ENCODE data around the gene SLC7A4. TPM values are rescaled to one million over a fixed set of nuclear protein-coding genes. Genes with fewer than 3 reads are reported as not detected.

SLC7A4 gene, protein sequence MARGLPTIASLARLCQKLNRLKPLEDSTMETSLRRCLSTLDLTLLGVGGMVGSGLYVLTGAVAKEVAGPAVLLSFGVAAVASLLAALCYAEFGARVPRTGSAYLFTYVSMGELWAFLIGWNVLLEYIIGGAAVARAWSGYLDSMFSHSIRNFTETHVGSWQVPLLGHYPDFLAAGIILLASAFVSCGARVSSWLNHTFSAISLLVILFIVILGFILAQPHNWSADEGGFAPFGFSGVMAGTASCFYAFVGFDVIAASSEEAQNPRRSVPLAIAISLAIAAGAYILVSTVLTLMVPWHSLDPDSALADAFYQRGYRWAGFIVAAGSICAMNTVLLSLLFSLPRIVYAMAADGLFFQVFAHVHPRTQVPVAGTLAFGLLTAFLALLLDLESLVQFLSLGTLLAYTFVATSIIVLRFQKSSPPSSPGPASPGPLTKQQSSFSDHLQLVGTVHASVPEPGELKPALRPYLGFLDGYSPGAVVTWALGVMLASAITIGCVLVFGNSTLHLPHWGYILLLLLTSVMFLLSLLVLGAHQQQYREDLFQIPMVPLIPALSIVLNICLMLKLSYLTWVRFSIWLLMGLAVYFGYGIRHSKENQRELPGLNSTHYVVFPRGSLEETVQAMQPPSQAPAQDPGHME
- polyA plus RNA-seq: 1 to 10 TPM; 4.0 to 4.5 TPM

DNA sequence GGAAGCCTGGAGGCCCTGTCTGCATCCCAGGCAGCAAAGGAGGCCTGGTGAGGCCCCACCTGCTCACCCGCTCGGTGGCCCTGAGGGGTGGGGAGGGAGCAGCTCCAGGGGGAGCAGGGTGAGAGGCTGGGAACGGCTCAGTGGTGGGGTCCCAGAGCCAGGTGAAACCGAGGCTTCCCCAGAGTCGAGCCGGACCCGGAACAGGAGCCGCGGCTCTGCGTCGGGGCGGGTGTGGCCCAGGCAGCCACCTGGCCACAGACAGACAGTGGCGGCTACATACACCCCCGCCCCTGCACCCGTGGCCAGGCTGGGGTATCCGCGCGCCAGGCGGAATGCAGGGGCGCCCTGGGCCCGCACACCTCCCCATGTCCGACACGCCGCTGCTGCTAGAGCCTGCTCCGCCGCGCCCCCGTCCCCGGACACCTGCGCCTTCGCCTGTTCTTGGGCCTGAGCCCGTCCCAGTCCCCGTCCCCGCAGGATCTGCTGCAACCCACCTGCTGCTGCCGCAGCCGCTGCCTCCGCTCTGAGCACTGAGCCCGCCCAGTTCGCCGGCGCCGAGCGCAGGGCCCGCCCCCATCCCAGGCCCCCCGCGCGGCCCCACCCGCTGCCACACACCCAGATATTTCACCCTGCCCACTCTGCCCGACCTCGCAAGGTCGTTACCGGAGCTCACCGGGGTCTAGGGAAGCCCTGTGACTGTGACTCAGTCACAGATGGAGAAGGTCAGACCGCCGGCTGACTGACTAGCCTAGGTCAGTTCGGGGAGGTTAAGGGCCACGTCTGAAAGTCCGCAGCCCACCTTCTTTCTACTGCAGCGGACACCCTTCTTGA lies at the start of gene SLC7A4:
TSS of gene SLC7A4 (minus strand) at position 525 of the 831 bp plus-strand sequence. CDS start 749 bp downstream, outside the sequence.
- Histone ChIP-seq H3K27me3 (ENCODE audit: control insufficient read depth in 1 of 2, insufficient read depth in 2 of 2, low read length in 2 of 2) (no peaks in the 10 kb centered on the region), H3K9me3 (ENCODE audit: control insufficient read depth in 2 of 2, insufficient read depth in 1 of 2, low read depth in 1 of 2, low read length in 1 of 2) (no peaks in the 10 kb centered on the region), H3K4me1 (ENCODE audit: control insufficient read depth in 2 of 2, insufficient read depth in 2 of 2, low read length in 1 of 2) (peaks cover 3 to 16% of the 10 kb centered on the region in 2 donors), H3K36me3 (ENCODE audit: control insufficient read depth in 2 of 2, insufficient read depth in 2 of 2, low read length in 1 of 2) (no peaks in the 10 kb centered on the region), H3K4me3 (ENCODE audit: low read depth in 1 of 2, low read length in 2 of 2) (peak within 1 kb of the TSS; percentile 36), H3K27ac (ENCODE audit: low read depth in 2 of 2, low read length in 1 of 2) (no peak within 1 kb of the TSS)
- 8 to 9% methylated on average over 41 to 59 of the region's 59 CpGs for WGBS, 2 donors

DNA sequence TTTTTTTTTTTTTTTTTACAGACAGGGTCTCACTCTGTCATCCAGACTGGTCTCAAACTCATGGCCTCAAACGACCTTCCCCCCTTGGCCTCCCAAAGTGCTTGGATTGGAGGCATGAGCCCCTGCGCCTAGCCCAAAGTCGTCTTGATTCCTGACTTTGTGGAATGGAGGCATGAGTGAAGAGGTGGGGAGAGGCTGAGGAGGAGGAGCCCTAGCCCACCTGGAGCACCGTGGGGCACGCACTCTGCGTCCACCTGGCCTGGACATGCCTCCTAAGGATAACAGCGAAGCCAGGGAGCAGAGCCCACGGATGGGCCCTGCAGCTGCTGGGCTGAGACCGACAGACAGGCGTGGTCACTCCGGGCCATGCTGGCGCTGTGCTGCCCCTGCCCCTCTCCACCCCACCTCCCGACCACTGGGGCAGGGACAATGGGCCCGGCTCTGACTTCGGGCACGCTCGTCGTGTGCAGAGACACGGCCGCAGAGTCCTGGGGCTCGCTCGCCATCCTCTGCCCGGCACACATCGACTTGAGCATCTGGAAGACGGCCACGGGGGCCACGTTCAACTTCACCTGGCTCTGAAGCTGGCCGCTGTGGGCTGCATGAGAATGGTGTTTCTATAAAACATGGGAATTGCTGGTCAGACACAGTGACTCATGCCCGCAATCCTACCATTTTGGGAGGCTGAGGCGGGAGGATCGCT lies 48.2 kb upstream of the SLC7A4 start:
- H3K9me3 ChIP-seq (ENCODE audit: control insufficient read depth in 2 of 2, insufficient read depth in 1 of 2, low read depth in 1 of 2, low read length in 1 of 2): no peaks in the 10 kb centered on the region
- no peaks in the 10 kb centered on the region for H3K4me1 ChIP-seq (ENCODE audit: control insufficient read depth in 2 of 2, insufficient read depth in 2 of 2, low read length in 1 of 2)
- H3K4me3 ChIP-seq (ENCODE audit: low read depth in 1 of 2, low read length in 2 of 2): no peak overlapping the region
- 86 to 89% methylated on average over 31 of the region's 31 CpGs for WGBS, 2 donors
- no peaks in the 10 kb centered on the region for H3K36me3 ChIP-seq (ENCODE audit: control insufficient read depth in 2 of 2, insufficient read depth in 2 of 2, low read length in 1 of 2)
- no peaks in the 10 kb centered on the region for H3K27me3 ChIP-seq (ENCODE audit: control insufficient read depth in 1 of 2, insufficient read depth in 2 of 2, low read length in 2 of 2)
- H3K27ac ChIP-seq (ENCODE audit: low read depth in 2 of 2, low read length in 1 of 2): no peak overlapping the region

DNA sequence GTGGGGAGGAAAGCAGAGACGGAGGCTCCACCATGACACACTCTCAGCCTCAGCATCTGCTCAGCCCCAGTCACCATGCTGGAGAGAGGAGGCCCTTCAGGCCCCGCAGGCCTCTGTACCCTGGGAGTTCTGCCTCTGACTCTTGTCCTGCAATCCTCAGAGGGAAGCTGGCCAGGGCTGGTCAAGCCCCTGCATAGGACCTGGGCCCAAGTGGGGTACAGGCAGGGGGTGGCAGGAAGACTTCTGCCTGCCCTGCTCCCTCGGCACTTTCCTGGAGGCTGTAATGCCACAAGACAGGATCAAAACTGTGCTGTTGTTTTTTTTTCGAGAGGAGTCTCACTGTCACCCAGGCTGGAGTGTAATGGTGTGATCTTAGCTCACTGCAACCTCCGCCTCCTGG lies 47.1 kb upstream of the SLC7A4 start:
- 86 to 91% methylated on average over 5 of the region's 5 CpGs for WGBS, 2 donors
- Histone ChIP-seq H3K27me3 (ENCODE audit: control insufficient read depth in 1 of 2, insufficient read depth in 2 of 2, low read length in 2 of 2) (no peaks in the 10 kb centered on the region), H3K36me3 (ENCODE audit: control insufficient read depth in 2 of 2, insufficient read depth in 2 of 2, low read length in 1 of 2) (no peaks in the 10 kb centered on the region), H3K4me1 (ENCODE audit: control insufficient read depth in 2 of 2, insufficient read depth in 2 of 2, low read length in 1 of 2) (no peaks in the 10 kb centered on the region), H3K4me3 (ENCODE audit: low read depth in 1 of 2, low read length in 2 of 2) (no peak overlapping the region), H3K9me3 (ENCODE audit: control insufficient read depth in 2 of 2, insufficient read depth in 1 of 2, low read depth in 1 of 2, low read length in 1 of 2) (no peaks in the 10 kb centered on the region), H3K27ac (ENCODE audit: low read depth in 2 of 2, low read length in 1 of 2) (no peak overlapping the region)

DNA sequence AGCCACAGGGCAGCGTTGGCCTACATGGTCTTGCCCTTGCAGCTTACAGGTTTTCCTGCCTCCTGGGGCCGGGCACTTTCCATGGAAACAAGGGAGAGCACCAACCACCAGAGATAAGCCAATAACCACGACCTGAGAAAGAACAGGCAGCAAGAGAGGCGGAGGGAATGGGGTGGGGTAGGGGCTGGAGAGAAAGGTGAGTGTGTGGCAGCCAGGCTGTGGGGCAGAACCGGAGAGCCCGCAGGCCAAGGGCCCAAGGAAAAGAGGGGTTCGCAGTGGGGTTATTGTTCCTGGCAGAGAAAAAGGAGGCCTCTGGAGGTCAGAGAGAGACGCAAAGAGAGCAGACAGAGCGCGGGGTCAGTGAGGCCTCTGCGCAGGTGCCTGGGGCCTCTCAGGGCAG lies 46.6 kb upstream of the SLC7A4 start:
- Histone ChIP-seq H3K27ac (ENCODE audit: low read depth in 2 of 2, low read length in 1 of 2) (no peak overlapping the region), H3K9me3 (ENCODE audit: control insufficient read depth in 2 of 2, insufficient read depth in 1 of 2, low read depth in 1 of 2, low read length in 1 of 2) (no peaks in the 10 kb centered on the region), H3K27me3 (ENCODE audit: control insufficient read depth in 1 of 2, insufficient read depth in 2 of 2, low read length in 2 of 2) (no peaks in the 10 kb centered on the region), H3K4me1 (ENCODE audit: control insufficient read depth in 2 of 2, insufficient read depth in 2 of 2, low read length in 1 of 2) (peaks cover 0 to under 1% of the 10 kb centered on the region in 2 donors), H3K4me3 (ENCODE audit: low read depth in 1 of 2, low read length in 2 of 2) (no peak overlapping the region), H3K36me3 (ENCODE audit: control insufficient read depth in 2 of 2, insufficient read depth in 2 of 2, low read length in 1 of 2) (no peaks in the 10 kb centered on the region)
- WGBS, 2 donors: 83% methylated on average over 11 of the region's 11 CpGs

DNA sequence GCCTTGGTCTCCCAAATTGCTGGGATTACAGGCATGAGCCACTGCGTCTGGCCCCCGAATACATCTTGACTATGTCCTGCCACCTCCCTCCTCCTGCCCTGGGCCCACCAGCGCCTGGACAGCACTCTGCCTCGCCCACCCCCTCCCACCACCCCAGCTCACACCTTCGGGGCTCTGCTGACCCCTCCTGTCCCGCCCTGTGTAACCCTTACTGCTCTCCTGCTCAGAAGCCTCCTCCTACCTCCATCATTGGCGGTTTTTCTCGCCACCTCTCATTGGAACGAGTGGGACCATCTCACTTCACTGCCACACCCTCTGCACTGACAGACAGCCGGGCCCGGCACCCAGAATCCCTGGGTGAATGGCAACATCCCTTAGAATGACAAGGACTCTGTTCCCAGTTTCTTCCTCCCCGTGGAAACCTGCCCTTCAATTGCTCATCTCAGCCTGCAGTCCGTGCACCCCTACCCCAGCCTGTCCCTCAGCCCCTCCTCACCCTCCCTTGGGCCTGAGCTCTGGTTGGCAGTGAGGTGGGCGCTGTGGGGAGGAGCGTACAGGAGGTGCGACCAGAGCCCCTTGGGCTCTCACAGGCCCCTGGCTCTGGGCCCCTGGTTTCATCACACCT lies 45.6 kb upstream of the SLC7A4 start:
- Histone ChIP-seq H3K36me3 (ENCODE audit: control insufficient read depth in 2 of 2, insufficient read depth in 2 of 2, low read length in 1 of 2) (no peaks in the 10 kb centered on the region), H3K27me3 (ENCODE audit: control insufficient read depth in 1 of 2, insufficient read depth in 2 of 2, low read length in 2 of 2) (no peaks in the 10 kb centered on the region)
- WGBS, 2 donors: 72 to 75% methylated on average over 16 of the region's 16 CpGs

DNA sequence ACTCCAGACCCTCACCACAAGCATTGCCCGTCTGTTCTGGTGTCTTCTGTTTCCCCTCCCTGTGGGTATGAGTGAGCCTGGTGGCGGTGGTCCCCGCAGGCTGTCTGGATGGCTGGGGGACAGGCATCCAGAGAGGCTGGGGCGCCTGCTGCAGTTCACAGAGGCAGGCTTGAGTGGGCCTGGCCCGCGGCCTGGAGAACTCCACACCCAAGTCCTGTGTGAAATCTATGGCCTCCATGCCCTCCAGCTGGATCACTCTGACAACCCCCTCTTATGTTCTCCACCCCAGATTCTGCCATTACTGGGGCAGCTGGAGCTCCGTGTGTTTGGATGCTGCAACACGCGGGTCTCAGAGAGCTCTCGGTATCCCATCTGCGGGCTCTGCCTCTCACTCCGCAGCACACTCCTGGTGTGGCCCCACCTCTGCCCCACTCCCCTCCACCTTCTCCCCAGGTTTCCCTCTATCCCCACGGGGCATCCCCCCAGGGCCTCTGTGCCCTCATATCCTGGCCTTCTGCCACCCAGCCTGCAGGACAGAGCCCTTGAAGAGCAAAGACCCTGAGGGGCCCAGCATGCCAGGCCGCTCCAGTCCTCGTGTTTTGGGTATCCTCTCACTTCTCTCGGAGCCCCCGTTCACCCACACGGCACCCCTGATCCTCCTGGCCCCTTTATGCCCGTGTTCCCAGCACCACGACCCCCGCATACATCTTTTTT lies 44.7 kb upstream of the SLC7A4 start:
- H3K9me3 ChIP-seq (ENCODE audit: control insufficient read depth in 2 of 2, insufficient read depth in 1 of 2, low read depth in 1 of 2, low read length in 1 of 2): no peaks in the 10 kb centered on the region
- WGBS, 2 donors: 83 to 88% methylated on average over 21 of the region's 21 CpGs
- H3K4me1 ChIP-seq (ENCODE audit: control insufficient read depth in 2 of 2, insufficient read depth in 2 of 2, low read length in 1 of 2): peaks cover 0 to 14% of the 10 kb centered on the region in 2 donors
- H3K27ac ChIP-seq (ENCODE audit: low read depth in 2 of 2, low read length in 1 of 2): no peak overlapping the region
- H3K27me3 ChIP-seq (ENCODE audit: control insufficient read depth in 1 of 2, insufficient read depth in 2 of 2, low read length in 2 of 2): no peaks in the 10 kb centered on the region
- no peaks in the 10 kb centered on the region for H3K36me3 ChIP-seq (ENCODE audit: control insufficient read depth in 2 of 2, insufficient read depth in 2 of 2, low read length in 1 of 2)
- H3K4me3 ChIP-seq (ENCODE audit: low read depth in 1 of 2, low read length in 2 of 2): no peak overlapping the region

More for the DNA sequence above, 45.6 kb upstream of the SLC7A4 start:
- Histone ChIP-seq H3K9me3 (ENCODE audit: control insufficient read depth in 2 of 2, insufficient read depth in 1 of 2, low read depth in 1 of 2, low read length in 1 of 2) (no peaks in the 10 kb centered on the region), H3K4me3 (ENCODE audit: low read depth in 1 of 2, low read length in 2 of 2) (no peak overlapping the region), H3K27ac (ENCODE audit: low read depth in 2 of 2, low read length in 1 of 2) (no peak overlapping the region), H3K4me1 (ENCODE audit: control insufficient read depth in 2 of 2, insufficient read depth in 2 of 2, low read length in 1 of 2) (peaks cover 0 to 9% of the 10 kb centered on the region in 2 donors)

DNA sequence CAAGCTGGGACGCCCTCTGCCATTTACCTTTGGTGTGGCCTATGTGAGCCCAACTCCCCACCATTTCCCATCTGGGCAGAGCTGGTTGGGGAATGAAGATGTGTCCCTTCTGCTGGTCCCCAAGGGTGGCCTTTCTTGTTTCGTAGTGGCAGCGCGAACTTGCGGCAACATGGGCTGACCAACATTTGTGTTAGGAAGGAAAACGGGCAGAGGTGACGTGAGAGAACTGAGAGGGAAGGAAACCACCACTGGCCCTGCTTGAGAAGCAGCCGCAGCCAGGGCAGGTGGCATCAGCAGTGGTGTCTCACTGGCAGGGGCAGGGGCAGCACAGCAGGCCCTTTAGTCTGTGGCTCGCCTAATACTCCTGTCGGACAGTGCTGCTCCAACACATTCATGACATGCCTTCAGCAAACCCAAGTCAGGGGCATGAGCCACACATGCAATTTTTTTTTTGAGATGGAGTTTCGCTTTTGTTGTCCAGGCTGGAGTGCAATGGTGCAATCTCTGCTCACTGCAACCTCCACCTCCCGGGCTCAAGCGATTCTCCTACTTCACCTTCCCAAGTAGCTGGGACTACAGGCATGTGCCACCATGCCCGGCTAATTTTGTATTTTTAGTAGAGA lies 43.3 kb upstream of the SLC7A4 start:
- no peak overlapping the region for H3K4me3 ChIP-seq (ENCODE audit: low read depth in 1 of 2, low read length in 2 of 2)
- no peaks in the 10 kb centered on the region for H3K9me3 ChIP-seq (ENCODE audit: control insufficient read depth in 2 of 2, insufficient read depth in 1 of 2, low read depth in 1 of 2, low read length in 1 of 2)
- WGBS, 2 donors: 90 to 92% methylated on average over 14 of the region's 14 CpGs
- H3K27me3 ChIP-seq (ENCODE audit: control insufficient read depth in 1 of 2, insufficient read depth in 2 of 2, low read length in 2 of 2): no peaks in the 10 kb centered on the region
- peaks cover 3 to 17% of the 10 kb centered on the region in 2 donors for H3K4me1 ChIP-seq (ENCODE audit: control insufficient read depth in 2 of 2, insufficient read depth in 2 of 2, low read length in 1 of 2)
- no peaks in the 10 kb centered on the region for H3K36me3 ChIP-seq (ENCODE audit: control insufficient read depth in 2 of 2, insufficient read depth in 2 of 2, low read length in 1 of 2)
- no peak overlapping the region for H3K27ac ChIP-seq (ENCODE audit: low read depth in 2 of 2, low read length in 1 of 2)

DNA sequence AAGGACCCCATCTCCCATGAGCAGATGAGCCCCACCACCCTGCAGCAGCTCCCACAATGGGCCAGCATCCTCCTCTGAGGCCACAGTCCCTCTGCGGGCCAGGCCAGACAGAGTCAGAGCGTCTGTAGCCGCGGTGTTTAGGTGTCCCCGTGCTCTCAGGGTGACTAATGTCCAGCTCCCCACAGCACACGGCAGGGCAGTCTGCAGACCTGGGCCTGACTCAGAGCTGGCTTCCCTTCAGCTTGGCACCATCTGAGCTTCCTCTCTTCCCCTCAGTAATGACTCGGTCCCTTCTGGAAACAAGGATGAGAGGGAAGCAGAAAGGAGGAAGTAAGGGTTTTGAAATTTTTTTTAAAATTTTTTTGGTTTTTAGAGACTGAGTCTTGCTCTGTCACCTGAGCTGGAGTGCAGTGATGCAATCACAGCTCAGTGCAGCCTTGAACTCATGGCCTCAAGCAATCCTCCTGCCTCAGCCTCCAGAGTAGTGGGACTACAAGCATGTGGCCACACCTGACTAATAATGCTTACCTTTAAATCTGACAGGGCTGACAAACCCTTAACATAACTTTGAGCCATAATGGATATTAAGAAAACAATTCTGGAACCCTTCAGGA lies 41.8 kb upstream of the SLC7A4 start:
- 45% methylated on average over 7 of the region's 7 CpGs for WGBS, 2 donors

More for the DNA sequence above, 41.8 kb upstream of the SLC7A4 start:
- H3K4me1 ChIP-seq (ENCODE audit: control insufficient read depth in 2 of 2, insufficient read depth in 2 of 2, low read length in 1 of 2): peaks cover 3 to 17% of the 10 kb centered on the region in 2 donors
- no peaks in the 10 kb centered on the region for H3K27me3 ChIP-seq (ENCODE audit: control insufficient read depth in 1 of 2, insufficient read depth in 2 of 2, low read length in 2 of 2)
- H3K36me3 ChIP-seq (ENCODE audit: control insufficient read depth in 2 of 2, insufficient read depth in 2 of 2, low read length in 1 of 2): no peaks in the 10 kb centered on the region
- H3K4me3 ChIP-seq (ENCODE audit: low read depth in 1 of 2, low read length in 2 of 2): no peak overlapping the region
- H3K27ac ChIP-seq (ENCODE audit: low read depth in 2 of 2, low read length in 1 of 2): no peak overlapping the region
- no peaks in the 10 kb centered on the region for H3K9me3 ChIP-seq (ENCODE audit: control insufficient read depth in 2 of 2, insufficient read depth in 1 of 2, low read depth in 1 of 2, low read length in 1 of 2)
